LNCAP (cell line): ENCODE measurements around the gene THRAP3.

Experiments used
- CTCF ChIP-seq: fragments of 450-650 bp; IDR thresholded peaks from 2 replicates; pipeline ENCODE4 v1.5.1; 2017; ENCODE audit warnings: mild to moderate bottlenecking

The THRAP3 gene

DNA sequence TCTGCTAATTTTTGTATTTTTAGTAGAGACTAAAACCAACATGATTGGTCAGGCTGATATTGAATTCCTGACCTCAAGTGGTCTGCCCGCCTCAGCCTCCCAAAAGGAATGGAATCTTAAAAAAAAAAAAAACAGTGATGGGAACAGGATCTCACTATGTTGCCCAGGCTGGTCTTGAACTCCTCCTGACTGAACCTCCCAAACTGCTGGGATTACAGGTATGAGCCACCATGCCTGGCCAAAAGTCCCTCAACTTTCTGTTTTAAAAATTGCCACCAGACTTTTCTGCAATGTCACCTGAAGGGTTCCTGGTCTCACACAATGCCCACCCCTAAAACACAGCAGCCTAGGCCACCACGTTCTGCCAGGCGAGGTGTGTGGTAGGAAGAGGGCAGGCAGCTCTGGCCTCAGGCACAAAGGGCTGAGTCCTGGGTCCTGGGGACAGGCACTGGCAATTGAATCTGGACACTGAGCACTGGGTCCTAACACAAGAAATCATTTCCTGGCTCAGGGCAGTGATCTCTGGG lies 21.2 kb upstream of the THRAP3 start:
- TF ChIP-seq CTCF, result no peak

DNA sequence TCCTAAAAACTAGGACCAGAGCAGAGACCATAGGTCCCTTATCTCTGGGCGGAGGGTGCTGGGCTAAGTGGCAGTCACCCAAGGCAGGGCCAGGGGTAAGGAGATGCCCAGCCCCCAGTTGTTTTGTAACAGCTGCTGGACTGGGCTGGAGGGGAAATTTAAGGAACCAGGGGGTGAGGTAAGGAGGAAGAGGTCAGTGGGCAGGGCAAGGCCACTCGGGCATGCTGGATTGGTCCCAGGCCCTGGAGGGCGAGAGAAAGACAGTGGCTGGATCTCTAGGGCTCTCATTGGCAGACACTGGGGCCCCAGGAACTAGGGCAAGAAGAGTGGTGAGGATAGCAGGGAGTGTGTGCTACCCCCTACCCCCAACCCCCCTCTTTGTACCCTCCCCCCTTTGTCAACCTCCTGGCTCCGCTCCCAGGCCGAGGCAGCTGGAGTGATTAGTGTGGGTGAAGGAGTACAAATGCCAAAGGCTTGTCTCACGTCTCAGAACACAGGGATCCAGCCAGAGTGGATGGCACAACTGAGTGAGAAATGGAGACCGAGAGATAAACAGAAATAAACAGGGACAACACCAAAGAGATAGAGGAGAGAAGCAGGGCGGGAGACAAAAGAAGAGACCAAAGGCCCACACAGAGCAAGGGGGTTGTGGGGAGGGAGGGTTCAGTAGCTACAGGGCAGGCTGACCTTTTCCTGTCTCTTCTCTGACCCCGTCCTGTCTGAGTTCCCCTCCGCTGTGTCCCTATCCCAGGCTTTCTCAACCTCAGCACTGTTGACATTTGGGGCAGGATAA lies 20.5 kb upstream of the THRAP3 start:
- TF ChIP-seq CTCF, result no peak

GRCh38 chr1:36204347-36204909 lies 19.8 kb upstream of the THRAP3 start:
- no peak for TF ChIP-seq CTCF

DNA sequence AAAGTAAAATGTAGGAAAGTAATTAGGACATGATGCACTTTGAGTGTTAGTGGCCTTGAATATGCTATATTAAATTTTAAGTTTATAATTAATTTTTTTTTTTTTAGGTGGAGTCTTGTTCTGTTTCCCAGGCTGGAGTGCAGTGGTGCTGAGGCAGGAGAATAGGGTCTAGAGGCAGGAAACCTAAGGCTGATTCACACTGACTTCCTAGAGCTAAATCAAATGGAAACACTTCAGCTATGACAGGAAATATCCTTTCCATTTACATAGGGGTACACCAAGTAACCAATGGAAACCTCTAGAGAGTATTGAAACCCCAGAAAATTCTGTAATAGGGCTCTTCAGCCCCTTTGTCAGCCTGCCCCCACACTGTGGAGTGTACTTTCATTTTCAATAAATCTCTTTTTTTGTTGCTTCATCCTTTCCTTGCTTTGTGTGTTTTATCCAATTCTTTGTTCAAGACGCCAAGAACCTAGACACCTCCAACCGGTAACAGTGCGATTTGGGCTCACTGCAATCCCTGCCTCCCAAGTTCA lies 17.9 kb upstream of the THRAP3 start:
- no peak for TF ChIP-seq CTCF

GRCh38 chr1:36207339-36207738 lies 16.9 kb upstream of the THRAP3 start:
- no peak for TF ChIP-seq CTCF

DNA sequence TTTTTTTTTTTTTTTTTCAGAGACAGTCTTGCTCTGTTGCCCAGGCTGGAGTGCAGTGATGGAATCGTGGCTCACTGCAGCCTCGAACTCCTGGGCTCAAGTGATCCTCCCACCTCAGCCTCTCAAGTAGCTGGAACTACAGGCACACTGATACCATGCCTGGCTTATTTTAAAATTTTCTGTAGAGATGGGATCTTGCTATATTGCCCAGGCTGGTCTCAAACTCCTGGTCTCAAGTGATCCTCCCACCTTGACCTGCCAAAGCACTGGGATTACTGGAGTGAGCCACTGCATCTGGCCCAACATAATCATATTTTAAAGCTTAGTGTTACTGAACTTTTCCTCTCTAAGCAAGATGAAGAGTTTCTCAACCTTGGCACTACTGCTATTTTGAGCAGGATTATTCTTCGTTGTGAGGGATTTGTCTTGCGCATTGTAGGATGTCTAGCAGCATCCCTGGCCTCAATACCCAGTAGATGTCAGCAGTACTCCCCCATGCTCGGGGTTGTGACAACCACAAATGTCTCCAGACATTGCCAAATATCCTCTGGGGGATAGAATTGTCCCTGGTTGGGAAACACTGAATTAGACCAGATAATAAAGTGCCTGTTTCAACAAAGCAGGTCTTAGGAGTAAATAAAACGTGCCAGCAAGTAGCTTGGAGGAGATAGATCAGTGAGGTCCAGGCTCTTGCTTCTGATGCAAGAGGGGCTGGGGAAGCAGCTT lies 15.1 kb upstream of the THRAP3 start:
- TF ChIP-seq CTCF, result no peak

DNA sequence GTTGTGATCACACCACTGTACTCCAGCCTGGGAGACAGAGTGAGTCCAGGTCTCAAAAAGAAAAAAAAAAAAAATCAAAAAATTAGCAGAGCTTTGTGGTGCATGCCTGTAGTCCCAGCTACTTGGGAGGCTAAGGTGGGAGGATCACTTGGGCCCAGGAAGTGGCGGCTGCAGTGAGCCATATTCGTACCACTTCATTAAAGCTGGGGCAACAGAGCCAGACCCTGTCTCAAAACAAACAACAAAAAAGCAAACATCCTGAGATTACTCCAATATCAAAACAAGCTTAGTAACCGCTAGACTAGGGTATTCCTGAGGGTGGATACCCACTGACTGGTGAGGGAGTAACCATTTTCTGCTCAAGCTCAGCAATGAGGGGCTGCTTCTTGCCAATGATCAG lies 12.9 kb upstream of the THRAP3 start:
- TF ChIP-seq CTCF, result no peak
